NCI-H748 (cell line): Measurements from ENCODE around the gene AFF3.
"Not testable (repeated sequence)": the region's sequence is repeated elsewhere in the genome, so short reads cannot be mapped to it uniquely, and the experiment has no call there.

Source experiments
- DNase-seq: peaks from one replicate; lab custom pipeline; 2025; ENCODE audit not compliant: unreplicated experiment; lab: John Stamatoyannopoulos, UW

The AFF3 gene

GRCh38 chr2:99688699-99689098 is 453.7 kb downstream of the AFF3 start:
- no peak for DNase-seq

DNA sequence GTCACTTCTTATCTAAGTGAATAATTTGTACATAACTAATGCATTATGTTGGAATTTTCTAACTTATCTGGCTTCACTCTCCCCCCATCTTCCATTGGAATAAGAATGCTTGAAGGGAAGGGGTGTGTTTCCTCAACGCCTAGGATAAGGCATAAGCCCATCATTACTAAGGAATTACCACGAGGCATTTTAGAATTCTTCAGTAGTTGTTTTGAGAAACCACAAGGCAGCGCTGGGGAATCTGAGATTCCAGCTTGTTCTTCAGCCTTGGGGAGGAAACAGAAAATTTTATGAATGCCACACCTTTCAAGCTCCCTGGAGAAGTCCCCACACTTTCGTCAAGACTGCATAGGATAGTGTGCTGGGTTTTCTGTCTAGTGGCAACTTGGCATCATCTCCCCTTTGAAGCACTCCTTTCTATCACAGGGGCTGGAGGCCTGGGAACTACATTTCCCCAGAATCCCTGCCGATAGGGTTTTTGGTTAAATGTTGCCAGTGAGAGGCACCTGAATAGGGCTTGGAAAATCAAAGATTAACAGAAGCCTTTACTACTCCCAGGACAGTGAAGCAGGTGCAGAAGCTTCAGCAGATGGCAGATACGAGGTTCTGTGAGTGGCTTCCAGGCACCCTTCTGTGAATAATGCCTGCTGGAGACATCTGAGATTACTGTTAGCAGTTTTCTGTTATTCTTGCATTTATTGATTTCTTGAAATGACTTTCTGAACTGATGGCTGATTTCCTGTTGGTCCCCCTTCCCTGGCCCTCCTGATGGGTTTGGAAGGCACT is 459.9 kb downstream of the AFF3 start:
- DNase-seq = peak; percentile 2

GRCh38 chr2:99680946-99681345 is 461.4 kb downstream of the AFF3 start:
- DNase-seq = no peak

DNA sequence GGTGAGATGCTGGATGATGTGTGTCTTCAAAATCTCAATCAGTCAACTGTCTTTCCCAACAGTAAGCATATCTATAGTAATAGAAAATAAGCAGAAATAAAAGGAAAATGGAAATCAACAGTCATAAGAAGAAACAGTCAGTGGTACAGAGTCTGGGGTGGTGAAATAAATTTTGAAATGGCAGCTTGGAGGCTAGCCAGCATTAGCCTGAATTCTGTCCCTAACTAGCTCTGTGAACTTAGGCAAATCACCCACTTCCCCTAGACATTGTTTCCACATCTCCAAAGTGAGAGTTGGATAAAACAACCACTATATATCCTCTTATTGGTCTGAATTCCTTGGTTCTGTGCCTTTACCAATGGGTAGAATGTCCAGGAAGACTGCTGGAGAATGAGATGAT is 462.9 kb downstream of the AFF3 start:
- no peak for DNase-seq

DNA sequence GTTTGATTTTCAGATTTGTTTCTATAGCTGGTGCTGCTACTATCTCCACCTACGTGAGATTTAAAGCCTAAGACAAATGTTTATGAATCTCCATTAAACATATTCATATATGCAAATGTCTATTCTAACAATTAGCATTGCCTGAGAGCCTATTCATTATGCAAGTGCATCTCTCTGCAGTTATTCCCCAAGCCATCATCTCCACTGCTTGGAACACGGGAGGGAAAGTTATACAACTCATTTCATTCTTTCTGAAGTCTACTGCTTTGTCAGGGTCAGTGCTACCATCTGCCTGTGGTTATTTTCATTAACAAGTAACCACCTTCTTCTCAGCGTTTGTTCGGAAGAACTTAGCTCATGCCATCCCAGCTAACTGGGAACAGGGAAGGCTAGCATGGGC is 463.8 kb downstream of the AFF3 start:
- DNase-seq = no peak

- DNase-seq = no peak
Observed at GRCh38 chr2:99677814-99678213, 464.6 kb downstream of the AFF3 start.

GRCh38 chr2:99675130-99675661 is 467.2 kb downstream of the AFF3 start:
- no peak for DNase-seq

- DNase-seq = no peak
Observed at GRCh38 chr2:99674090-99674489, 468.3 kb downstream of the AFF3 start.

GRCh38 chr2:99672766-99673350 is 469.5 kb downstream of the AFF3 start:
- DNase-seq = no peak

DNA sequence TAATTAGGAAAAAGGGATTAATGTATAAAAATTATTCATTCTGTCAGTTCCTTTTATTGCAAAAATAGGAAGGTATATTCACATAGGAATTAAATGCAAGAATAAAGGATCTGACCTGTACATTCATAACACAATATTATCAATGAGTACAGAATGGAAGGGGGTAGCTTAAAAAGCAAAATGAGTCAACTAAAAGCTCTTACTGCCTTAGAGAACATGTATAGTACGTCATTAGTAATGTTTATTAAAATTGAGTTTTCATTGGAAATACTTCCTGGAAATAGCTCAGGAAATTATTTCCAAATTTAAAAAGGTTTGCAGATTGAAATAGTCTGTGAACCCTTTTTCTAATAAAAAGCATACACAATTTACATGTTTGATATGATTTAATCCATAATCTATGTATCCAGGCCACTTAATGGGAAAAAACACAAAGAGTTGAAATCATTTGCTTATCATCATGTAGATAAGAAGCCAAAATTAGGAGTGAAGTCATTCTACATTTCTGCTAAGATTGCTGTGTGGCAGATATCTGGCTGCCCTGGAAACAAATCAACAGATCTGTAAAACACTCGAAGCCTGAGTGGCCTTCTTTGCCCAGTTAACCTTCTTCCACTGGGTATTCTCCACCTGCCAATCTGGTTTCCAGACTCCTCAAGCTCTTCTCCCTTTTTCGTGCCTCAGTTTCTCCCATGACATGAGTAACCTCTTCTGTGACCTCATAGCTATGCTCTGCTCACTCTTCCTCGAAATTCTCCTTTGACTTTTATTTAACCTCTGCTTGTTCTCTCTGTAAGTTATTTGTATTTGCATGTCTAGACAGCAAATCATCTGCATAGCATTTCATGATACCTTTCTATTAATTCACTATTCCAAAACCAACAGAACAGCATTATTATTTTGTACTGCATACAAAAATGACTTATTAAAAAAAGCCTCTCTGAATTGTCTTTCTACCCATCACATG is 471.3 kb downstream of the AFF3 start:
- DNase-seq = no peak

GRCh38 chr2:99666256-99666655 is 476.1 kb downstream of the AFF3 start:
- DNase-seq = no peak

DNA sequence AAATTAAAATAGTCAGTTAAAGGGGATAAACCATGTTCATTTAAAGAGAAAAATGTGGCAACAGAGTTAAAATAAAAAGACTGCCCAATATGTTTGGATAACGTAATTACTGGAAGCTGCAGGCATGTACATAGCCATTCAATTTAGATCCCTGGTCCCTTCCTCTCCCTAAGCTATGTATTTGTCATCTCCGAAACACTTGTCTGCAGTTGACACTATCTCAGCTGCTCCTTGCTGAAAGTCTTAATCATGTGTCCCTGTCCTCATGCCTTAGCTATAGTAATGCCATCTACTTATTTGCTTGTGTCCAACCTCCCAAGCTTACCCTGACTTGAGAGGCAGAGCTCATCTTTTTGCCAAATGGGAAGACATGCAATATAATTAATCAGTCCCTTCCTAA is 478.7 kb downstream of the AFF3 start:
- no peak for DNase-seq

- no peak for DNase-seq
Observed at GRCh38 chr2:99662761-99663341, 479.5 kb downstream of the AFF3 start.

GRCh38 chr2:99661761-99662160 is 480.6 kb downstream of the AFF3 start:
- DNase-seq = not testable (repeated sequence)

DNA sequence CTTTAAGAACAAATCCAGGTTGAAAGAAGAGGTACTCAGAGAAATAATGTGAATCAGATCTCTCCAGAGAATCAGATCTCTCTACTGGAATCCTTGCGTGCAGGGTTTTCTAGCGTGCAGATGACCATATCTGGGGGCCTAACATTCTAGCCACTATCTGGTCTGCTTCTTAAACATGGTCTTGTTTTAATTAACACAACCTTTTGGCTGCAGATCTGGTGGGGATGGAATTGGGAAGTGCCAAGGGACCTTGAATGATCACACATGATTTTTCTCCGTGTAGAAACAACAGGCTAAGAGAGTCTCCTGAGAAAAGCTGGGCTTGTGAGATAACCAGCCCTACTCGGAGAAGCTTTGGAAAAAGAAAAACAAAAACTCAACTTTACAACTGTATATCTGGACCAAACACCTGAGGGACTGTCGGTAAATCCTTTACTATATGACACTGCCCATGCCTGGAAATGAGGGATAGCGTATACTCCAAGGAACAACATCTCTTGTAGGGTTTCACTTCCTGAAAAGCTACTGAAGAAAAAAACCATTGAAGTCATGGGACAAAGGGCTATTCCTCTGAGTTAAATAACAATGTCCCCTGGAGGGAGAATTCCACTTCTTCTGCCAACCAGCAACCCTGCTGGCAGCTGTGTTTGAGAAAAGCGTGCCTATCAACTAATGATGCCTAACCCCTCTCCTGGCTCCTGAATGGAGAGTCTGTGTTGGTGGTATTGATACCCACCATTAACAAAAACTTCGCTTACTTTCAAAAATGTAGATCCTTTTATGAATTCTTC is 481.6 kb downstream of the AFF3 start:
- no peak for DNase-seq

- no peak for DNase-seq
Observed at GRCh38 chr2:99659874-99660273, 482.5 kb downstream of the AFF3 start.

DNA sequence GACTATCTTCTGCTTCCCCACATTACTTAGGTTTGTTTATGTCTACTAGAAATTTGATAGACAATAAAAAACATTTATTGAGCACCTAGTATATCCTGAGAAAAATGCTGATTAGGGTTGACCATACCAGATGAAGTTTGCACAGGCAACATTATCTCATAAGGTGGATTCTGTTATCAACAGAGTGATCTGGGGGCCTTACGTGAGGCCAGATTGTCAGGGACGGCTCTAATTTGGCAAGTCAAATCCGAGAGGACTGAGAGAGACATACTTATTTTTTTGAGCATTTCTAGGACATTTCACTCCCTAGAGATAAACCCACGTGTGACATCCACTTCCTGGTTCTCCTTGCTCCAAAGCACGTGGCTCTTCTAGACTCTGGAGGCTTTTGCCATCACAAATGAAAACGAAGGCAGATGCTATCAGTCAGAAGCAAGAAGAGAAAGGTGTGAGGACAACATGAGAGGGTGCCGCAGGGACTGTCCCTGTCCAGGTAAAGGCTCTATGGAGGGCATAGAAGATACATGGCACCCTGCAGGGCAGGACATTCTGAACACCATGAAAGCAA is 484.6 kb downstream of the AFF3 start:
- DNase-seq = no peak

GRCh38 chr2:99656994-99657393 is 485.4 kb downstream of the AFF3 start:
- no peak for DNase-seq

- DNase-seq = no peak
Observed at GRCh38 chr2:99653433-99653832, 489.0 kb downstream of the AFF3 start.

- DNase-seq = no peak
Observed at GRCh38 chr2:99652862-99653261, 489.5 kb downstream of the AFF3 start.
